ENCODE data around the gene MLX. TPM values are rescaled to one million over a fixed set of nuclear protein-coding genes. Genes with fewer than 3 reads are reported as not detected.

The MLX gene
- total RNA-seq, 1 donor from 2014 or later, result 62.5 TPM

- H3K9me3 Mint-ChIP-seq (ENCODE audit: unreplicated experiment), result no peaks in the 10 kb centered on the region
- no peak overlapping the region for H3K4me3 Mint-ChIP-seq (ENCODE audit: unreplicated experiment)
- no peaks in the 10 kb centered on the region for H3K4me1 Mint-ChIP-seq (ENCODE audit: low read depth, unreplicated experiment)
- peaks cover 2% of the 10 kb centered on the region for H3K27me3 Mint-ChIP-seq (ENCODE audit: unreplicated experiment)
- no peak overlapping the region for H3K27ac Mint-ChIP-seq (ENCODE audit: unreplicated experiment)
- H3K36me3 Mint-ChIP-seq (ENCODE audit: unreplicated experiment), result no peaks in the 10 kb centered on the region
- DNase-seq, result no peak
- TF ChIP-seq CTCF (IDR thresholded peaks at IDR 0.05; ENCODE audit: partially characterized antibody, unreplicated experiment), result no peak
Measured at GRCh38 chr17:42590886-42591285, 24.0 kb downstream of the MLX start.

GRCh38 chr17:42591411-42591810, 24.5 kb downstream of the MLX start:
- TF ChIP-seq CTCF (IDR thresholded peaks at IDR 0.05; ENCODE audit: partially characterized antibody, unreplicated experiment), result no peak
- no peaks in the 10 kb centered on the region for H3K4me1 Mint-ChIP-seq (ENCODE audit: low read depth, unreplicated experiment)
- H3K27ac Mint-ChIP-seq (ENCODE audit: unreplicated experiment), result no peak overlapping the region
- peaks cover 2% of the 10 kb centered on the region for H3K27me3 Mint-ChIP-seq (ENCODE audit: unreplicated experiment)
- H3K9me3 Mint-ChIP-seq (ENCODE audit: unreplicated experiment), result no peaks in the 10 kb centered on the region
- DNase-seq, result no peak
- H3K4me3 Mint-ChIP-seq (ENCODE audit: unreplicated experiment), result no peak overlapping the region
- H3K36me3 Mint-ChIP-seq (ENCODE audit: unreplicated experiment), result no peaks in the 10 kb centered on the region

- H3K36me3 Mint-ChIP-seq (ENCODE audit: unreplicated experiment), result no peaks in the 10 kb centered on the region
- no peak for DNase-seq
- peaks cover 1% of the 10 kb centered on the region for H3K9me3 Mint-ChIP-seq (ENCODE audit: unreplicated experiment)
- H3K27me3 Mint-ChIP-seq (ENCODE audit: unreplicated experiment), result no peaks in the 10 kb centered on the region
- H3K4me1 Mint-ChIP-seq (ENCODE audit: low read depth, unreplicated experiment), result peaks cover 8% of the 10 kb centered on the region
- H3K4me3 Mint-ChIP-seq (ENCODE audit: unreplicated experiment), result no peak overlapping the region
- TF ChIP-seq CTCF (IDR thresholded peaks at IDR 0.05; ENCODE audit: partially characterized antibody, unreplicated experiment), result no peak
- no peak overlapping the region for H3K27ac Mint-ChIP-seq (ENCODE audit: unreplicated experiment)
Measured at GRCh38 chr17:42596386-42596785, 29.5 kb downstream of the MLX start.

GRCh38 chr17:42598905-42599304, 32.0 kb downstream of the MLX start:
- H3K4me3 Mint-ChIP-seq (ENCODE audit: unreplicated experiment), result peak overlapping the region; percentile 67
- no peaks in the 10 kb centered on the region for H3K27me3 Mint-ChIP-seq (ENCODE audit: unreplicated experiment)
- peaks cover 1% of the 10 kb centered on the region for H3K9me3 Mint-ChIP-seq (ENCODE audit: unreplicated experiment)
- H3K4me1 Mint-ChIP-seq (ENCODE audit: low read depth, unreplicated experiment), result peaks cover 8% of the 10 kb centered on the region
- peak; percentile 24 for DNase-seq
- H3K27ac Mint-ChIP-seq (ENCODE audit: unreplicated experiment), result peak overlapping the region; percentile 66
- no peaks in the 10 kb centered on the region for H3K36me3 Mint-ChIP-seq (ENCODE audit: unreplicated experiment)
- TF ChIP-seq CTCF (IDR thresholded peaks at IDR 0.05; ENCODE audit: partially characterized antibody, unreplicated experiment), result no peak

GRCh38 chr17:42603318-42603717, 36.4 kb downstream of the MLX start:
- DNase-seq, result no peak
- H3K27ac Mint-ChIP-seq (ENCODE audit: unreplicated experiment), result no peak overlapping the region
- no peak for TF ChIP-seq CTCF (IDR thresholded peaks at IDR 0.05; ENCODE audit: partially characterized antibody, unreplicated experiment)
- H3K4me1 Mint-ChIP-seq (ENCODE audit: low read depth, unreplicated experiment), result peaks cover 8% of the 10 kb centered on the region
- peaks cover 1% of the 10 kb centered on the region for H3K9me3 Mint-ChIP-seq (ENCODE audit: unreplicated experiment)
- no peaks in the 10 kb centered on the region for H3K27me3 Mint-ChIP-seq (ENCODE audit: unreplicated experiment)
- no peak overlapping the region for H3K4me3 Mint-ChIP-seq (ENCODE audit: unreplicated experiment)
- H3K36me3 Mint-ChIP-seq (ENCODE audit: unreplicated experiment), result no peaks in the 10 kb centered on the region

All from glutamatergic neuron (in vitro differentiated cells).